G401.6 (cell line): Measurements from ENCODE around the gene PHPT1.

Experiments used
- FAIRE-seq: peaks from 2 replicates; lab custom pipeline; 2012; peaks lifted over from hg19 to GRCh38; lab: Jason Lieb, UNC

The PHPT1 gene

DNA sequence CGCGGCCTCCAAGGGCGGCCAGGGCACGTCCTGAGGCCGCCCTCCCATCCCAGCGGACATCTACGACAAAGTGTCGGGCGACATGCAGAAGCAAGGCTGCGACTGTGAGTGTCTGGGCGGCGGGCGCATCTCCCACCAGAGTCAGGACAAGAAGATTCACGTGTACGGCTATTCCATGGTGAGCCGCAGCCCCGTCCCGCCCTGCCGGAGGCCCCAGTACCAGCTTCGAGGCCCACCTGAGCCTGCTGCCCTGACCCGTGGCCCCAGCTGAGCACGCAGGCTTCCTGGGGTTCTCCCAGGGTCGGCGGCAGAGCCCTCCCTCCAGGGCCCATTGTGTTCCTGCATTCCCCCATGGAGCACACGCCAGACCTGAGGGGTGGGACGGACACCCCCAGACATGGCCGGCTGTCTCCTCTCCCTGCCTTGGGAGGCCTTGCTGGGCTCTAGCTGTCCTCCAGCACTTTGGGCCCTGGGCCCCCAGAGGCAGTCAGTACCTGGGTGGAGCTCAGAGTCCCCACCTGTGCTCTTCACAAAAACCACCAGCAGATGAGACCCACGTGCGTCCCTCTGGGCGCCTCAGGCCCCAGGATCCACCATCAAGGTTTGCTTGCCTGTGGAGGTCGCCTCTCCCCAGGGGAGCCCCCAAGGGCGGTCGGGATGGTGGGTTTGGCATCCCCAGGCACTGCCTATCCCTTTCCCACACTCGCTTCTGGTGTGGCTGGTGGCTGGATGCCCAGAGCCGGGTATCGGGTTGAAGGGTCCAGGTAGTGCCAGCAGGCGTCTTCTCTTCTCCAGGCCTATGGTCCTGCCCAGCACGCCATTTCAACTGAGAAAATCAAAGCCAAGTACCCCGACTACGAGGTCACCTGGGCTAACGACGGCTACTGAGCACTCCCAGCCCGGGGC lies 1.0 kb downstream of the PHPT1 start:
- FAIRE-seq, result no peak

DNA sequence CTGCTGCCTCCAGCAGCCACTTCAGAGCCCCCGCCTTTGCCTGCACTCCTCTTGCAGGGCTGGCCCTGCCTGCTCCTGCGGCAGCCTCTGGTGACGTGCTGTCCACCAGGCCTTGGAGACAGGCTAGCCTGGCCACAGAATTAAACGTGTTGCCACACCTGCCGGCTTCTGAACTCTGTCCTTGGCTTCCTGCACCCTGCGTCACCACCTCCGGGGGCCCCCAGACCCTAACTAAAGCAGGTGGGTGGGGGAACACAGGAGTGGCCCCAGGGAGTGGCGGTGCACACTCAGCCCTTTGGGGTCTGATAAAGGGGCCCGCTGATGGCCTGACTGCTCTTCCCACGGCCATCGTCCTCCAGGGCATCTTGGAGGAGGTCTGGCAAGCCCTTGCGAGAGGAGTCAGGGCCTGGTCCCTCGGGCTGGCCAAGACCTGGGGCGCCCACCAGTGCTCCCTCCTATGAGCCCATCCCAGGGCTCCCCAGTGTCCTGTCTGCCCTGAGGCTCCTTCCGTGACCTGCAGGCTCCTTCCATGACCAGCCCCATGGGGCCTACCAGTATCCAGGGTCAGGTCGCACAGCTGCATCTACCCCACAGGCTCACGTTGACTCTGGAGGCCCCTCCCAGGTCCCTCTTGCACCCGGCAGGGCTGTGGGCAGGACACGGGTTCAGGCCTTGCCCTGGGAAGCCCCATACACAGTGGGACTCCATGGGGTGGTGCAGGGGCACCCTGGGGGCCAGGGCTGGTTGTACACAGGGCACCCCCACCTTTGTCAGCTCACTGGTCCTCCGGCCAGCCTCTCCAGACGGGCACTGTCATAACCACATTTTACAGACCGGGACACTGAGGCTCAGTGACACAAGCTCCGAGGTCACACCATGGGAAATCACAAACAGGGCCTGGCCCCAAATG lies 1.9 kb downstream of the PHPT1 start:
- no peak for FAIRE-seq

DNA sequence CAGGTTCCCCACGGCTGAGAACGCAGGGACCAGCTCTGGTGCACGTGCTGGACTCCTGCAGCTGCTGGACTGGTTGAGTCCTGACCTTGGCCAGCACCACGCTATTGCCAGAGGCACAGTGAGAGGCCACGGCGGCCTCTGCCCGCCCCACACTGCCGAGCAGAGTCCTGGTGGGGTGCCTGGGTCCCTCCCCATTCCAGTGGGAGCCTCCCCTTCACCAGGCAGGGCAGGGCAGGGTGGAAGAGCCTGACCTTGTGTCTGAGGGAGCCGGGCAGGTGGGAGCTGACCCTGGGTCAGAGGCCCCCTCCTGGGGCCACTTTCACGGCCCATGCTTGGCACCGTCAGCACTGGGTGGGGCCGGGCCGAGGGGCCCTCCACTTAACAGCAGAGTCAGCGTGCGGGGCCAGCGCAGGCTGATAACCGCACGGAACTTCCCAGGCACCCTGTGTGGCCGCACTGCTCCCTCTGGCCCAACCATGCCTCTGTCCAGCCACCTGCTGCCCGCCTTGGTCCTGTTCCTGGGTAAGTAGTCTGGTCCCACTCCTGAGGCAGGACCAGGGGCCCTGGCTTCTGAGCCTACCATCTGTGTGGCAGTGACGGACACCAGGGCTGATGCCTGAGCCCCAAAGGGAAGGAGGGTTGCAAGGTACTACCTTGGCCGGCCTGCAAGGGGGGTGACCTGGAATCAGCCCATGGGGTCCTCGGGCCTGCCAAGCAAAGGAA lies 2.9 kb downstream of the PHPT1 start, which contains the start of gene MAMDC4:
MAMDC4 (plus strand) TSS at position 406 of the 723 bp plus-strand sequence; CDS start at position 477, 71 bp downstream.
- no peak for FAIRE-seq

DNA sequence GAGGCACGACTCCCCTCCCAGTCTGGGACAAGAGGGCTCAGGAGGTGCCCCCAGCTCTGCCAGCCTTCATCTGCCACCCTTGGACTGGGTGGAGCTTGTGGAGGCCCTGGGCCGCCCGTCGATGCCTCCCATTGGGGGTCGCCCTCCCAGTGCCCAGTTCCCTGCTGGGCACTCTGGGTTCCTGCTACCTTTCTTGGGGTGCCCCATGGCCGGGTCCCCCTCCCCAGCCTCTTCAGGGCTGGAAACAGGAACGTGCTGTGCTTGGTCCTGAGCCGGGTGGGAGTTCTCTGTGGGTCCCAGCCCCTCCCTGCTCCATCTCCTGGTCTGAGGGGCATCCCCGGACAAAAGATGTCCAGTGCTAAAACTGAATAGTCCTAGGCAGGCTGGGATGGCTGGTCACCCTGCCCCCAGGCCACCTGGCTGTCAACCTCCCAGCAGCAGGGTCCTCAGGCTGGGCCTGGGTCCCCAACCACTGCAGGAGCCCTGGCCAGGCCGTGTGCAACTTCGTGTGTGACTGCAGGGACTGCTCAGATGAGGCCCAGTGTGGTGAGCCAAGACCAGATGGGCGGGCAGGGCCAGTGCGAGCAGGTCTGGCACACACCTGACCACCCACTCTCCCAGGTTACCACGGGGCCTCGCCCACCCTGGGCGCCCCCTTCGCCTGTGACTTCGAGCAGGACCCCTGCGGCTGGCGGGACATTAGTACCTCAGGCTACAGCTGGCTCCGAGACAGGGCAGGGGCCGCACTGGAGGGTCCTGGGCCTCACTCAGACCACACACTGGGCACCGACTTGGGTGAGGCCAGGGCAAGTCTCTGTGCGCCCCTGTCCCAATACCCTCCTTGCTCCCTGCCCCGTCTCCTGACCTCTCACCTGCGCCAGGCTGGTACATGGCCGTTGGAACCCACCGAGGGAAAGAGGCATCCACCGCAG lies 3.7 kb downstream of the PHPT1 start:
- no peak for FAIRE-seq

DNA sequence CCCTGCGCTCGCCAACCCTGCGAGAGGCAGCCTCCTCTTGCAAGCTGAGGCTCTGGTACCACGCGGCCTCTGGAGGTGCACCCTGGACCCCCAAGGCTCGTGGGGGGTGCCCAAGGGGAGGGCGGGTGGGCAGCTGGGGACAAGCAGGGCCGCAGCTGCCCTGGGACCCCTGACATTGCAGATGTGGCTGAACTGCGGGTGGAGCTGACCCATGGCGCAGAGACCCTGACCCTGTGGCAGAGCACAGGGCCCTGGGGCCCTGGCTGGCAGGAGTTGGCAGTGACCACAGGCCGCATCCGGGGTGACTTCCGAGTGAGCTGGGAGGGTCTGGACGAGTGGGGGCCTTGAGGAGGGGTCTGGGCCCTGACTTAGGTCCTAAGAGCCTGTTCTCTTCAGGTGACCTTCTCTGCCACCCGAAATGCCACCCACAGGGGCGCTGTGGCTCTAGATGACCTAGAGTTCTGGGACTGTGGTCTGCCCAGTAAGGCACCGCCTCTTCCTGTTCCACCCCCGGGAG lies 4.4 kb downstream of the PHPT1 start:
- FAIRE-seq, result no peak

DNA sequence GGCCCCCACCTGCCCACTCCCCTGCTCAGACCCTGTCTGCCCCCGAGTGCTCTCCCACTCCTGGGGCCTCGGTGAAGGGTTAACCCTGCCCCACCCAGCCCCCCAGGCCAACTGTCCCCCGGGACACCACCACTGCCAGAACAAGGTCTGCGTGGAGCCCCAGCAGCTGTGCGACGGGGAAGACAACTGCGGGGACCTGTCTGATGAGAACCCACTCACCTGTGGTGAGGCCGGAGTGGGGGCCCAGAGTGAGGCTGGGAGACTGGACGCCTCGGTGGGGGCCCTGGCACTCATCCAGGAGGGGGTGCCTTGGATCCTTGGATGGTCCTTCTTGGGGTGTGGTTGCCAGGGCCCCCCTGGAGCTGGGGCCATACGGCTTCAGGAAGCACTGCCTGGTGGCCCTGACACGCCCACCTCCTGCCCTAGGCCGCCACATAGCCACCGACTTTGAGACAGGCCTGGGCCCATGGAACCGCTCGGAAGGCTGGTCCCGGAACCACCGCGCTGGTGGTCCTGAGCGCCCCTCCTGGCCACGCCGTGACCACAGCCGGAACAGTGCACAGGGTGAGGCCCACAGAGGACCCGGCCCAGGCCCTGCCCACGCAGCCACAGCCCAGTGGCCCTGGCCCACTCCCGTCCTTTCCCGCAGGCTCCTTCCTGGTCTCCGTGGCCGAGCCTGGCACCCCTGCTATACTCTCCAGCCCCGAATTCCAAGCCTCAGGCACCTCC lies 5.1 kb downstream of the PHPT1 start:
- FAIRE-seq, result no peak

DNA sequence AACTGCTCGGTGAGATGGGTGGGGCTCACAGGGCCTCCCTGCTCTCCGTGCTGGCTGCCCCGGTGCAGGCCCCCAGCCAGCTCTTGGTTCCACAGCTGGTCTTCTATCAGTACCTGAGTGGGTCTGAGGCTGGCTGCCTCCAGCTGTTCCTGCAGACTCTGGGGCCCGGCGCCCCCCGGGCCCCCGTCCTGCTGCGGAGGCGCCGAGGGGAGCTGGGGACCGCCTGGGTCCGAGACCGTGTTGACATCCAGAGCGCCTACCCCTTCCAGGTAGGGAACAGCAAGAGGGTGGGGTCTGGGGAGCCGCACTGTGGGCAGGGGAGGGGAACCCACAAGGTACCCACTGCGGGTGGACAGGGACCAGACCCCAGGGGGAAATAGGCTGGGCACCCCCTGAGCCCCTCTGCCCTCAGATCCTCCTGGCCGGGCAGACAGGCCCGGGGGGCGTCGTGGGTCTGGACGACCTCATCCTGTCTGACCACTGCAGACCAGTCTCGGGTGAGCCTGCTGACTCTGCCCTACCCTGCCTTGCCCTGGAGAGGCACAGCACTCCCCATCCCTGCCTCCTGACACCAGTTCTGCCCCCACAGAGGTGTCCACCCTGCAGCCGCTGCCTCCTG lies 5.7 kb downstream of the PHPT1 start:
- no peak for FAIRE-seq

DNA sequence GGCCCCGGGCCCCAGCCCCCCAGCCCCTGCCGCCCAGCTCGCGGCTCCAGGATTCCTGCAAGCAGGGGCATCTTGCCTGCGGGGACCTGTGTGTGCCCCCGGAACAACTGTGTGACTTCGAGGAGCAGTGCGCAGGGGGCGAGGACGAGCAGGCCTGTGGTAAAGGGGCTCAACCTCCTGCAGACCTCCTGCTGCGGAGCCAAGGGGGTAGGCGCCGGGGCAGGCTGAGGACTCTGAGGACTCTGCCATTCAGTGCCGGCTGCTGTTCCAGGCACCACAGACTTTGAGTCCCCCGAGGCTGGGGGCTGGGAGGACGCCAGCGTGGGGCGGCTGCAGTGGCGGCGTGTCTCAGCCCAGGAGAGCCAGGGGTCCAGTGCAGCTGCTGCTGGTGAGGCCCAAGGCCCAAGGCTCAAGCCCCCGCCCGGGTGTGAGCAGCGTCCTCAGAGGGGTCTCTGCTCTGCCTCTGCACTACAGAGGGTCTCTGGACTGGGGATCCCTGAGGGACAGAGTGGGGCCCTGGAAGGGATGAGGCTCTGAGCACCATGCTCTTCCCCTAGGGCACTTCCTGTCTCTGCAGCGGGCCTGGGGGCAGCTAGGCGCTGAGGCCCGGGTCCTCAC lies 6.4 kb downstream of the PHPT1 start:
- FAIRE-seq, result no peak

DNA sequence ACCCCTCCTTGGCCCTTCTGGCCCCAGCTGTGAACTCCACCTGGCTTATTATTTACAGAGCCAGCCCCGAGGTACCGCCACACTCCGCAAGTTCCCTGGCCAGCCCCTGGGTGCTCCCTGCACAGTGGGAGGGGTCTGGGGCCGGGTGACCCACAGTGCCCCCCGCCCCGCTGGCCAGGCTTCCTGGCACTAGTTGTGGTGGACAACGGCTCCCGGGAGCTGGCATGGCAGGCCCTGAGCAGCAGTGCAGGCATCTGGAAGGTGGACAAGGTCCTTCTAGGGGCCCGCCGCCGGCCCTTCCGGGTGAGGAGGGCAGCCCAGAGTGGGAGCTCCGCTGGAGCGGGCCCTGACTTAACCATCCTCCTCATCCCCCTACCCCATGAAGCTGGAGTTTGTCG lies 6.9 kb downstream of the PHPT1 start:
- FAIRE-seq, result no peak

DNA sequence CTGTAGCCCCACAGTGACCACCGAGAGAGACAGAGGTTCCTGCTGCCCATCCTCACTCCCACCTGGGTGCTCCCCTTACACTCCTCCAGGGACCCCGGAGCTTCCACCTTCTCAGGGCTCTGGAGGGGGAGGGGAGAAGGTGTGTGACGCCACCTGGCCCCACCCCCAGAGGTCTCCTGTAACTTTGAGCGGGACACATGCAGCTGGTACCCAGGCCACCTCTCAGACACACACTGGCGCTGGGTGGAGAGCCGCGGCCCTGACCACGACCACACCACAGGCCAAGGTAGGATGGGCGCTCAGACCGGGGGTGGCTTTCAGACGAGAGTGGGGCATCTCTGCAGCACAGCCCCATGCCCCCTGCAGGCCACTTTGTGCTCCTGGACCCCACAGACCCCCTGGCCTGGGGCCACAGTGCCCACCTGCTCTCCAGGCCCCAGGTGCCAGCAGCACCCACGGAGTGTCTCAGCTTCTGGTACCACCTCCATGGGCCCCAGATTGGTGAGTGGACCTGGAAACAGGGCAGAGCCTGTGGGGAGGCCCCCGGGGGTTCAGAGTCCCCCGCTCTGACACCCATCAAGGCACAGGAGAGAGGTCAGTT lies 7.4 kb downstream of the PHPT1 start:
- no peak for FAIRE-seq

DNA sequence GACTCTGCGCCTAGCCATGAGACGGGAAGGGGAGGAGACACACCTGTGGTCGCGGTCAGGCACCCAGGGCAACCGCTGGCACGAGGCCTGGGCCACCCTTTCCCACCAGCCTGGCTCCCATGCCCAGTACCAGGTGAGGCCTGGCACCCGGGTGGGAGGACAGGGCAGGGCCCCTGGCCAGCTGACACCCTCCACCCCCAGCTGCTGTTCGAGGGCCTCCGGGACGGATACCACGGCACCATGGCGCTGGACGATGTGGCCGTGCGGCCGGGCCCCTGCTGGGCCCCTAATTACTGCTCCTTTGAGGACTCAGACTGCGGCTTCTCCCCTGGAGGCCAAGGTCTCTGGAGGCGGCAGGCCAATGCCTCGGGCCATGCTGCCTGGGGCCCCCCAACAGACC lies 8.0 kb downstream of the PHPT1 start:
- no peak for FAIRE-seq

DNA sequence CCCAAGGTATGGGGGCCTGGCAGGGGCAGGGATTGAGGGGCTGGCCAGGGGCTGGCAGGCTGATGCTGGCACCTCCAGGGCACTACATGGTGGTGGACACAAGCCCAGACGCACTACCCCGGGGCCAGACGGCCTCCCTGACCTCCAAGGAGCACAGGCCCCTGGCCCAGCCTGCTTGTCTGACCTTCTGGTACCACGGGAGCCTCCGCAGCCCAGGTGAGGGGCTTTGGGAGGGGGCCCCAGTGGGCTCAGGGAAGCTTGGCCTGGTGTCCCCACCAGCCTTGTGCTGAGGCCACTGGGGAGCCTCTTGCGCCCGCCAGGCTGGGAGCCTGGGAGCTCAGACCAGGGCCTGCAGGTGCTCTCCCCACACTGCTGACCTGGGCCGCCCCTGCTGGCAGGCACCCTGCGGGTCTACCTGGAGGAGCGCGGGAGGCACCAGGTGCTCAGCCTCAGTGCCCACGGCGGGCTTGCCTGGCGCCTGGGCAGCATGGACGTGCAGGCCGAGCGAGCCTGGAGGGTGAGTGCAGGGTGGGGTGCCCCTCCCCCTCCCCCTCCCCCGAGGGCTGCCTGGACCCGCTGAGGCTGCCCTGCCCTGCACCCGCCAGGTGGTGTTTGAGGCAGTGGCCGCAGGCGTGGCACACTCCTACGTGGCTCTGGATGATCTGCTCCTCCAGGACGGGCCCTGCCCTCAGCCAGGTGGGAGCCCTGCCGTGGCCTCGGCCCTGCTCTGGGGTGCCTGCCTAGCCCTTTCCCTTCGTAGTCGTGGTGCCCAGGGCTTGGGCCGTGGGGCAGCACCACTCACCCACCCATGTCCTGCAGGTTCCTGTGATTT lies 8.6 kb downstream of the PHPT1 start:
- FAIRE-seq, result no peak

DNA sequence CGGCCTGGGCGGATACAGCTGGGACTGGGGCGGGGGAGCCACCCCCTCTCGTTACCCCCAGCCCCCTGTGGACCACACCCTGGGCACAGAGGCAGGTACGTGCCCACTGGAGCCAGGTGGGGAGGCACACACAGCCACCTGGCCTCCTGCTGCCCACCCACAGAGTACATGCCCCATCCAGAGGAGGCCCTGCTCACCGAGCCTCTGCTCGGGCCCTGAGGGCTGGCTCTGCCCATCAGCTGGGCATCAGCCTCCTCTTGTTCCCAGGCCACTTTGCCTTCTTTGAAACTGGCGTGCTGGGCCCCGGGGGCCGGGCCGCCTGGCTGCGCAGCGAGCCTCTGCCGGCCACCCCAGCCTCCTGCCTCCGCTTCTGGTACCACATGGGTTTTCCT lies 9.2 kb downstream of the PHPT1 start:
- no peak for FAIRE-seq

DNA sequence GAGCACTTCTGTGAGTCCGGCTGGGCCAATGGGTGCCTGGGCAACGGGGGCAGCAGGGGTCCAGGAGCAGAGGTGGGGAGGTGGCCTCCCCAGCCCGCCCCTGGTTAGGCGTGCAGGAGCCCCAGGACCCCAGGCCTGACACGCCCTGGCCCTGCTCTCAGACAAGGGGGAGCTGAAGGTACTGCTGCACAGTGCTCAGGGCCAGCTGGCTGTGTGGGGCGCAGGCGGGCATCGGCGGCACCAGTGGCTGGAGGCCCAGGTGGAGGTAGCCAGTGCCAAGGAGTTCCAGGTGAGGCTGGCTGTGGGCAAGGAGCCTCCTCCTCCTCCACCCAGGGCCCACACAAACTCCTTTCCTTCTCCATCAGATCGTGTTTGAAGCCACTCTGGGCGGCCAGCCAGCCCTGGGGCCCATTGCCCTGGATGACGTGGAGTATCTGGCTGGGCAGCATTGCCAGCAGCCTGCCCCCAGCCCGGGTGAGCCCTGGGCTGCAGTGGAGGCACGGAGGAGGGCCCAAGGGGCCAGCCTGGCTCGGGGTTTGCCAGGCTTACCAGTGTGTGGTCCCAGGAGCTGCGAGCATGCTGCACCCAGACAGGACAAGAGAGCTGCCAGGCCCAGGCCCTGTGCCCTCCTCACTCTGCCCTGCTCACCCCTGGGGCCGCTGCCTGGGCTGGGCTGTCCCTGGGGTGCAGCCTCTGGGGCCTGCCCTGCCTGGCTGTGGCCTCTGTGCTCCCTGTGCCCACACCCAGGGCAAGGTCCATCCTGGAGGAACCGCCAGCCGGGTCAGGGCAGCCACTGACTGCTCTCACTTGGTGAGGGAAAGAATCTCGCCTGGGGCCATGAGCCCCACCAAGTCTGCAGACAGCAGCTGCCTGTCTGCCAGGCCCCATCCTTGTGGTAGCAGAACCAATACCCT lies 9.9 kb downstream of the PHPT1 start:
- FAIRE-seq, result no peak

DNA sequence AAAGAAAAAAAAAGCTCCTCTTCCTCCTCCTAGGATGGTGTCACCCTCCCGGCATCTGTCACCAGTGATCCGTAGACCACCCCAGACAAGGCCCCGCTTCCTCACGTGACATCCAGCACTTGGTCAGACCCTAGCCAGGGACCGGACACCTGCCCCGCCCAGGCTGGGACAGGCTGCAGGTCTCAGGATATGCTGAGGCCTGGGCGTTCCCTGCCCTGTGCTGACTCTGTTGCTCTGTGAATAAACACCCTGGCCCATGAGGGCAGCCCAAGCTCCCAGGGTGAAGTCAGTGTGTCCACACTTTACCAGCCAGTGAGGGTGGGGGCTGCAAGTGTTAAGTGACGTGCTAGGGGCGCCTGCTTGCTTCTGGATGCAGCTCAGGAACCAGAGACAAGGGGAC lies 11.3 kb downstream of the PHPT1 start:
- no peak for FAIRE-seq

DNA sequence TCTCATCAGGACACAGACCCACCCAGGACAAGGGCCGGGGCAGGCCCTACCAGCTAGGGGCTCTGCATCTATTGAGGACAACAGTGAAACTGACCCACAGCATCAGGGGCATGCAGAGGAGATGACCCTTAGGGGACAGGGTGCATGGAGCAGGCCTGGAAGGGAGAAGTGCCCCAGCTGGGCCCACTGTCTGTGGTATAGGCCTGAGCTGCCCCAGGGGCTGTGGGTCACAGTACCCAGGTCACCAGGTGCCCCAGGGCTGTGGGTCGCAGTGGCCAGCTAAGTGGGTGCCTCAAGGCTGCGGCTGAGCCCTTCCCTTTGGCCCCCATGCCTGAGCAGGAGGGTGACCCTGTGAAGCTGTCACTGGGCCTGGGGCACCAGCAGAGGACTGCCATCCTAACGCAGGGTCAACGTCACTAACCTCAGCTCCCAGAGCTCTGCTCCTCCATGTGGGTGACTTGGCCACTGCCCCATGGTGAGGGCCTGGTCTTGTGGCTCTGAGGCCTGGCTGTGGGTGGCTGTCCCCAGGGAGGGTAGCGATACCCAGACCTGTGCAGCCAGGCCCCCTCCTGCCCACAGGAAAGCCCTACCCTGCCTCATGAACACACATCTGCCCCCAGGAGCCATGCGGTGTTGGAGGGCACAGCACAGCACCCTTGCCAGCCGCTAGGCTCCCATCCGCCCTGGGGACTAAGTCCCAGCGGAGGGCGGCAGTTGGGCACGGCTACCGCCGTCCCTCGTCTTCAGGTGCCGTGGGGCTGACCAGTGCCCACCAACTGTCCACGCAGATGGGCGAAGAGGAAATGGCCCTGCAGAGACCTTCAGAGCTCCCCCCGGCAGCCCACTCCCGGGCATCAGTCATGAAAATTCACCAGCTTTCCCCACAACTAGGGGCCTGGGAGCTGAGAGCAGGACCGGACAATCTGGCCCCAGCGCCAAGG lies 12.0 kb downstream of the PHPT1 start:
- FAIRE-seq, result no peak
